Hematopoietic multipotent progenitor cell treated with erythropoietin and hydrocortisone succinate and interleukin-3 and kit ligand, for 17 days (in vitro differentiated cells): Measurements from ENCODE around the gene CPT1A.
A peak's percentile ranks its signal among the peaks of the same experiment; 100 is the strongest.

Source experiments
- DNase-seq: peaks from one replicate; pipeline ENCODE4 v3.0.0-alpha.2; 2015; ENCODE audit warnings: low spot score

Gene CPT1A

GRCh38 chr11:68753300-68753699, 88.4 kb downstream of the CPT1A start:
- no peak for DNase-seq

GRCh38 chr11:68751331-68751856, 90.3 kb downstream of the CPT1A start, which contains the start of gene TESMIN:
TESMIN (minus strand) TSS chr11:68751520; CDS start chr11:68750660, 860 bp downstream.
- DNase-seq = peak; percentile 85

- no peak for DNase-seq
These were observed 90.8 kb downstream of the CPT1A start for GRCh38 chr11:68751004-68751325.

- no peak for DNase-seq
These were observed 91.3 kb downstream of the CPT1A start for GRCh38 chr11:68750195-68751003.

- no peak for DNase-seq
These were observed 92.2 kb downstream of the CPT1A start for GRCh38 chr11:68749229-68750123.

GRCh38 chr11:68748061-68748460, 93.7 kb downstream of the CPT1A start:
- no peak for DNase-seq

GRCh38 chr11:68743539-68743938, 98.2 kb downstream of the CPT1A start:
- no peak for DNase-seq

- no peak for DNase-seq
These were observed 100.3 kb downstream of the CPT1A start for GRCh38 chr11:68741463-68741862.

- DNase-seq = no peak
These were observed 106.1 kb downstream of the CPT1A start for GRCh38 chr11:68735646-68736045.

GRCh38 chr11:68735125-68735524, 106.6 kb downstream of the CPT1A start:
- no peak for DNase-seq

- DNase-seq = no peak
These were observed 107.6 kb downstream of the CPT1A start for GRCh38 chr11:68734111-68734510.

GRCh38 chr11:68727783-68728182, 113.9 kb downstream of the CPT1A start:
- DNase-seq = no peak

GRCh38 chr11:68724293-68724692, 117.4 kb downstream of the CPT1A start:
- no peak for DNase-seq

- DNase-seq = no peak
These were observed 119.6 kb downstream of the CPT1A start for GRCh38 chr11:68722143-68722542.

- DNase-seq = no peak
These were observed 120.6 kb downstream of the CPT1A start for GRCh38 chr11:68721075-68721474.

GRCh38 chr11:68715456-68716122, 126.1 kb downstream of the CPT1A start:
- DNase-seq = no peak

- no peak for DNase-seq
These were observed 127.5 kb downstream of the CPT1A start for GRCh38 chr11:68714060-68714856.

- no peak for DNase-seq
These were observed 130.6 kb downstream of the CPT1A start for GRCh38 chr11:68711114-68711513.

- no peak for DNase-seq
These were observed 131.3 kb downstream of the CPT1A start for GRCh38 chr11:68710409-68710808.

GRCh38 chr11:68709062-68709461, 132.7 kb downstream of the CPT1A start:
- DNase-seq = no peak

- no peak for DNase-seq
These were observed 134.2 kb downstream of the CPT1A start for GRCh38 chr11:68707527-68707926.
